ENCODE results near the gene FREM1.

DNA sequence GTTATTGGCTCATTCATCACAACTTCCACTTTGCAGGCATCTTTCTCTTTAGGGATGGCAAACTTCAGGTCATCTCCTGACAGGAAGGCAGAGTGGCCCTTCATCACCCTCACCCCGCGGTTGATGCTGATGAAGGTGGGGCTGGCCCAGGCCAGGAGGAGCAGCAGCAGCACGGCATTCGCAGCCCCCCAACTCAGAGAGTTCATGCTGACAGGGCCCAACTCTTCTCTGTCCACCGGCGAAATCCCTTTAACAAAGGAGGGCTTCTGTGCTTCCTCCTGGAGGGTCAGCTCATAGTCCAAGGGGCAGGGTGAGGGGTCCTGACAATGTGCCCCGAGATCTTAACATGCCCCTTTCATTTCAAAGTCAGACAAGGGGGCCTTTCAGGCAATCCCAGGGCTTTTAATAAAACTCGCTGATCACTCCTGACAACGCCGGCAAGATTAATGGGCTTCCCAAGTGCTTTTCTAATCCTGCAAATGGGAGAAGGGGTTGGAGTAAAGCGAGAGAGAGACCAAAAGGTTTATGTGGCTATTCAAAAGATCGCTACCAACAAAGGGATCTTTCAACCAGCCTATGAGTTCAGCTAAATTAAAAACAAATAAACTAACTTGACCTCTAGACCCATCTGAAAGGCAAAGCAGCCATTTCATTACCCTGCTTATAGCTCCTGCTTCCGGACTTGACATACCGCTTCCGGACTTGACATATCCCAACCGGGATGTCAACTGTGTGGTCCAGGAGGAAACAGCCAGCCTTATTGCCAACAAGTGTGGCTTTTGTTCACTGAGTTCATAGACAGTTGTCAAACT is 41.2 kb downstream of the FREM1 start:
- TF ChIP-seq, protein P1, sequence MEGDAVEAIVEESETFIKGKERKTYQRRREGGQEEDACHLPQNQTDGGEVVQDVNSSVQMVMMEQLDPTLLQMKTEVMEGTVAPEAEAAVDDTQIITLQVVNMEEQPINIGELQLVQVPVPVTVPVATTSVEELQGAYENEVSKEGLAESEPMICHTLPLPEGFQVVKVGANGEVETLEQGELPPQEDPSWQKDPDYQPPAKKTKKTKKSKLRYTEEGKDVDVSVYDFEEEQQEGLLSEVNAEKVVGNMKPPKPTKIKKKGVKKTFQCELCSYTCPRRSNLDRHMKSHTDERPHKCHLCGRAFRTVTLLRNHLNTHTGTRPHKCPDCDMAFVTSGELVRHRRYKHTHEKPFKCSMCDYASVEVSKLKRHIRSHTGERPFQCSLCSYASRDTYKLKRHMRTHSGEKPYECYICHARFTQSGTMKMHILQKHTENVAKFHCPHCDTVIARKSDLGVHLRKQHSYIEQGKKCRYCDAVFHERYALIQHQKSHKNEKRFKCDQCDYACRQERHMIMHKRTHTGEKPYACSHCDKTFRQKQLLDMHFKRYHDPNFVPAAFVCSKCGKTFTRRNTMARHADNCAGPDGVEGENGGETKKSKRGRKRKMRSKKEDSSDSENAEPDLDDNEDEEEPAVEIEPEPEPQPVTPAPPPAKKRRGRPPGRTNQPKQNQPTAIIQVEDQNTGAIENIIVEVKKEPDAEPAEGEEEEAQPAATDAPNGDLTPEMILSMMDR (IDR thresholded peaks at IDR 0.05) = no peak
- TF ChIP-seq EP300 (IDR thresholded peaks at IDR 0.05) = no peak

Data from tibial nerve (tissue), 4 donors.